ENCODE measurements around the gene RASL10A.

The RASL10A gene

GRCh38 chr22:29337631-29338284 lies 22.3 kb upstream of the RASL10A start:
- DNase-seq, result no peak

GRCh38 chr22:29336751-29337490 lies 21.4 kb upstream of the RASL10A start:
- DNase-seq, result no peak

GRCh38 chr22:29335656-29336055 lies 20.2 kb upstream of the RASL10A start:
- no peak for DNase-seq

- DNase-seq, result no peak
Measured at GRCh38 chr22:29334696-29335344, 19.3 kb upstream of the RASL10A start.

DNA sequence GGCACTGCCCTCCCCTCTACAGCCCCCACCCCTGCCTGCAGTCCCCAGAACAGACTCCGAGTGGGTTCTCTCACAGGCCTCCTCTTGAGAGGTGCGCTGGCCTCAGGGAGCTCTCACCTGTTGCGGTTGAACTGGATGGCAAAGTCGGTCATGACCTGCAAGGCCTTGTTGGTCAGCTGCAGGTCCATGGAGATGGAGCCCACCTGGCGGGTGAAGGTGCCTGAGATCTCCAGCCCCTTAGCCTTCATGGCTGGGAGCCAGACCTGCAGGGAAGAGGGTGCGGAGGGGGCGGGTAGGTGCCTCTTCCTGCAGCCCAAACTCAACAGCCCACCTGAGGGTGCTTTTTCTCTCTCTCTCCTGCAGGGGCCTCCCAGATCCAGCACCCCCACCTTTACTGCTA lies 18.7 kb upstream of the RASL10A start:
- no peak for DNase-seq

- DNase-seq, result peak; percentile 36
Measured at GRCh38 chr22:29332886-29333496, 17.5 kb upstream of the RASL10A start.

DNA sequence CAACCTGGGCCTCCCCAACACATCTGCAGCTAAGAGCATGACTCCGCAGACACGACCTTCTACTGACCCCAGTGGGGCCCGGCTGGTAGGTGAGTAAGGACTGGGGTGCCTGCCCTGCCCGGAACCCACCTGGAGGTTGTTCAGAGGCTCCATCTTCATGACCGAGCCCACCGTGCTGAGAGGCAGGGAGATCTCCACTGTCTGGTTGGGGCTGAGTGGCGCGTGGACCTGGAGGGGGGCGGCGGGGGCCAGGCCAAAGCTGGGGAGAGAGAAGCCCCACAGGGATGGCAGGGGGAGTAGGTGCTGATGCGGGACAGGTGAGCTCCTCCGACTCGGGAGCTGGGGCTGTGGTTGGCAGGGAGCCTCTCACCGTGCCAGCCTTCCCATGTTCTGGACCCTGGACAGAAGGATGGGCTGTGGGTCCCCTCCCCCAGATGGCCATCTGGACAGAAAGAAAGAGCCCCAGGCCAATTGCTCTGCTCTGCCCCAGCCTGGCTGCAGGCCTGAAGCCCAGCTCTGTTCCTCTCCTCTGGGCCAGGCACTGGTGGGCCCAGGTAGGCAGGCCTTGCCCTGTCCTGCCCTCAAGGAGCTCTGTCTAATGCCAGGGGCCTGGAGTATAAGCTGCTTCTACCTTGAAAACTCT lies 16.3 kb upstream of the RASL10A start:
- no peak for DNase-seq

DNA sequence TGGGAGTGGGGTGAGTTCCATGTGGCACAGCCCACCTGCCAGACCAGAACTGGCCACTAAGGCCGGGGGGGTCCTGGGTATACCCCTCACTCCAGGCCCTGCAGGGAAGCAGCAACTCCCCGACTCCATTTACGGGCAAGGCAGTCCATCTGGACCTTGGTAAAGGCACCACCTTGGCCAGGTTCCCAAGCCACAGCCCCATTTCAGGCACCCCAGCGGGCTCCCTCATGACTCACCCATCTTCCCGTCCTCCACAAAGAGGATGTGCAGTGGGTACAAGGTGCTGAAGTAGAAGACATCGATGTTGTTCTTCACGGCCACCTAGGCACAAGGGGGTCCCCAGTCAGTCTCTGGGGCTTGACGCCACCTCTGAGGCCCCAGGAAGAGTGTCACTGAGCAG lies 15.7 kb upstream of the RASL10A start:
- no peak for DNase-seq

- DNase-seq, result no peak
Measured at GRCh38 chr22:29330753-29331152, 15.3 kb upstream of the RASL10A start.

DNA sequence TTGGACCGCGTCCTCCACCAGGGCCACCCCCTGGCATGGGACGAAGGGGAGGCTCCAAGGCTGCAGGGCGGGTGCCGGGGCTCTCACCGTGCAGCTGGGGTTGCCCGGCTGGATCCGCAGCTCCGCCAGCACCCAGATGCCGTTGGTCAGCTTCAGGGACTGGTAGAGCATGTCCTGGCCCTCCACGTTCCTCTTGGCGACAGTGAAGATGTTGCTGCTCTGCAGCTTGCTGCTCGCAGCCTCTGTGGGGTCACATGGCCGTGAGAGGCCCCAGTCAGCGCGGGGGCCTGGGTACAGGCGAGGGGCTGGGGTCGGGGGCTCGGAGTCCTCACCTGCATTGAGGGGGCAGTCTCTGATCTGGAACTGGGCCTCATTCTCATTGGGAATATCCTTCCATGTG lies 14.8 kb upstream of the RASL10A start:
- no peak for DNase-seq

DNA sequence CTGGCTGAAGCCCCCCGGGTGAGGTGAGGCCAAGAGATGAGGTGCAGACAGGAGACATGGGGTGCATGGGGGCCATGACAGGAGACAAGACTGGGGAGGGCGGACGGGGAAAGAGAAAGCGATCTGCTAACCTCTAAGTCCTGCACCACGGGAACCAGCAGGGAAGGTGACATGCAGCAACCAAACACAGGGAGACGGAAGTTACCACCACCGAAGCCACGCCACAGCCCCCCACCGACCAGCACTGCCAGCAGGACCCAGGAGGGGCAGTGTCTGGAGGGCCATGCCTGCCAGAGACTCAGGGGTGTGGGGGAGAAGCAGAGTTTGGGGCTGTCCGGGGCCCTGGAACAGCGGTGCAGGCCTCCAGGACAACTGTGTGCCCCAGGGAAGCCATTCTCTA lies 14.1 kb upstream of the RASL10A start:
- no peak for DNase-seq

GRCh38 chr22:29328566-29329500 lies 13.3 kb upstream of the RASL10A start:
- DNase-seq, result no peak

GRCh38 chr22:29328055-29328454 lies 12.6 kb upstream of the RASL10A start:
- DNase-seq, result no peak

DNA sequence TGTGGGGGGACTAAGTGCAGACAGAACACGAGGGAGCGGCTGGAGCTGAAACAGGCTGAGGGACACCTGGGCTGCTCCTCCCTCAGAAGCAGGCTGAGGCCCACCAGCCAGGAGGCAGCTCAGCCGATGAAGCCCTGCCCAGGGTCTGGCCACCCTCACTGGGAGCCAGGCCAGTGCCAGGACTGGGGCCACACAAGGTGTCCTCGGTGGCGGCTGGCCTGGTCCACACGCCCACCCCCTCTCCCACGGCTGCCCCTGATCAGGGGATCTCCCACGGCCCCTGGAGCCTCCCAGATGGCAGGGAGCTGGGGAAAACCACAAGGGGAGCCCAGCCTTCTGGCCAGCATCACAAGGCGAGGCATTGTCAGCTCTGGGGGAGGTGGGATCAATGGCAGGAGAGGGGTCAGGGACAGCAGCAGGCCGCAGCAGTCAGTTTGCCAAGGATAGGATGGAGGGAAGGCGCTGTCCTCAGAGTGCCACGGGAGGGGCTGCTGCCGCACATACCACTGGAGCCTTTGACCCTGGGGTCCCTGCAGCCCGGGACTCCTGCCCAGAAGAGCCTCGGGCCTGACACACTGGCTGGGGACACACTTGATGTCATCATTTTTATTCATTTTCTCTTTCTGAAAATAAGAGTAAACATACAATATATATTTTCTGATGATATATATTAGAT lies 11.7 kb upstream of the RASL10A start:
- DNase-seq, result no peak

DNA sequence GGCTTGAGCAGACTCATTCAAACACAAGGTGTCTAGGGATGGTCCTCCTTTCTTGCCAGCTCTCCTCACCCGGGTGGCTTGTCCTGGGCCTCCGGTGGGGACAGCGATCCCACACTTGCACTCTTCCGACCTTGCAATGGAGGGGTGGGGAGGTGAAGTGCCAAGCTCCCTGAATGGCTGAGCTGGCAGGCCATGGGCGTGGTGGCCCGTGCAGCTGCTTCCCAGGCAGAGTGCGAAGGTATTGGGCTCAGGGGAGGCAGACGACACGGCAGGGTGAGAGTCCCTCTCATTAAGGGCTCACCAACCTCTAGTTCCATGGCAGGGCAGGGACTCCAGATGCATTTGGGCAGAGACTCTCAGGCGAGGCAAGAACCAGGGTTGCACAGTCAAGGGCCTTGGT lies 11.0 kb upstream of the RASL10A start:
- no peak for DNase-seq

DNA sequence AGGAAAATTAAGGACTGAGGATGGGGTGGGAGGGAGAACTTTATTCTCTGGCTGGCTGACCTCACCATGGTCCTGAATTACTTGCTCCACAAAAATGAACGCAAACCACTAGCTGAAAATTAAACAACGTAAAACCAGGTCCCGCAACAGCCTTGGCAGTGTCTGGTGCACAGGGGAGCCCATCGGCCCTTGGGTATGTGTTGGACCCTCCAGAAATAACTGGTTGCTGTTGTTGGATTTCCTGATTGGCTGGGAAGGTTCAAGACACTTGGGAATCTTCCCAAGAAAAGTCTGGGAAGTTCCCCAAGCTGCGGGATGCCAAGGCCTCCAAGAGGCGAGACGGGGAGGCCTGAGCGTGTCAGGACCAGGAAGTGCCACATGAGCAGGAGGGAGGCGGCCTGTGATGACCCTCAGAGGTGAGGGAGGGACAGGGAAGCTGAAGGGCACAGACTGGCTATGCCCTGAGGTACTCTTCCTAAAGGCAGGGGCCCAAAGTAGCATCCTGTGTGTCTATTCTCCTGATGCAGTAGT lies 10.4 kb upstream of the RASL10A start:
- no peak for DNase-seq

- DNase-seq, result no peak
Measured at GRCh38 chr22:29325356-29325755, 9.9 kb upstream of the RASL10A start.

GRCh38 chr22:29323641-29324040 lies 8.1 kb upstream of the RASL10A start:
- no peak for DNase-seq

DNA sequence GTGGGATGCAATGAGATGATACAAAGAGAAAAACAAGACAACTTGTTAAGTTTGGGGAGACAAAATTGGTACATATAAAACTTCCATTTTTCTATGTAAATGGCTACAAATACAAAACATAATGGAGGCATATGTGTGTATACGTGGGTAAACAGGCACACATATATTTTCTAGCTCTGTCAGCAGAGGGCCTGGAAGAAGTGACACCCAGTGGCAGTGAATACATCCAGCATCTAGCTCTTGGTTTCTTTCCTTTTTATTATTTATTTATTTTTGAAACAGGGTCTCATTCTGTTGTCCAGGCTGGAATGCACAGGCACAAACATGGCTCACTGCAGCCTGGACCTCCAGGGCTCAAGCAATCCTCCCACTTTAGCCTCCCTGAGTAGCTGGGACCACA lies 5.0 kb upstream of the RASL10A start:
- DNase-seq, result no peak

- no peak for DNase-seq
Measured at GRCh38 chr22:29319072-29319471, 3.6 kb upstream of the RASL10A start.

DNA sequence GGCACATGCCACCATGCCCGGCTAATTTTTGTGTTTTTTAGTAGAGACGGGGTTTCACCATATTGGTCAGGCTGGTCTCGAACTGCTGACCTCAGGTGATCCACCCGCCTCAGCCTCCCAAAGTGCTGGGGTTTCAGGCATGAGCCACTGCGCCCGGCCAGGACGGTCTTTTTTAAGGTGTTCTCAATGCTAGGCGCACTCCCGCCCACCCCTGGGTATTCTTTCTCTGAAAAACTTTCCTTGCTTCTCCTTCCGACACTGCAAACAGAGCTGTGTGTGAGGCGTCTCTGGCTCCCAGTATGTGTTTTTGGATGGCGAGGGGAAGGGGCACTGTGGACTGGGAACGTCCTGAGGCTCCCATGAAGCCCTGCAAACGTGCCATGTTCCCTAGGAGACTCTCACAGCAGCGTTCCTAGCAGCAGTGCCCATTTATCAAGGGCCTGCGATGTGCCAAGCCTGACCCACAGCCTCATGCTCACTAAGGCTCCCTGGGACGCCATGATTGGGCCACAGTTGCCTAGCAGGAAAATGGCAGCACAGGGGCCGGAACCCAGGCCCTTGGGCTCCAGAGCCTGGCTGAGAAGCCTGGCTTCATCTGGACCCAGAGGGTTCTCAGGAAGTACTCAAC lies 2.4 kb upstream of the RASL10A start:
- DNase-seq, result no peak

Data from MV-4-11 (cell line).